Fibroblast of the aortic adventitia (primary cell): ENCODE results near the gene CA10. TPM values are rescaled to one million over a fixed set of nuclear protein-coding genes. Genes with fewer than 3 reads are reported as not detected.

ENCODE experiments used
- DNase-seq: peaks from one replicate; pipeline ENCODE4 v3.0.0-alpha.2; 2010; ENCODE audit warnings: low read depth
- H3K4me3 ChIP-seq: 2 replicates; pipeline ENCODE4 v1.5.1; 2011; ENCODE audit warnings: low read depth, mild to moderate bottlenecking, control low read depth, low read length, moderate library complexity
- CTCF ChIP-seq: IDR thresholded peaks from 2 replicates; pipeline ENCODE4 v1.5.1; 2011; ENCODE audit warnings: mild to moderate bottlenecking, low read length, control low read depth, inconsistent platforms; ENCODE audit not compliant: insufficient read depth
- total RNA-seq: library from RNA; depleted of rRNA; stranded (reverse); fragments of >200 nt; gene quantifications from 2 replicates; pipeline ENCODE4 v1.2.3, GENCODE V29; 2012; ENCODE audit warnings: low replicate concordance

Gene CA10
- total RNA-seq, 1 donor: not detected

DNA sequence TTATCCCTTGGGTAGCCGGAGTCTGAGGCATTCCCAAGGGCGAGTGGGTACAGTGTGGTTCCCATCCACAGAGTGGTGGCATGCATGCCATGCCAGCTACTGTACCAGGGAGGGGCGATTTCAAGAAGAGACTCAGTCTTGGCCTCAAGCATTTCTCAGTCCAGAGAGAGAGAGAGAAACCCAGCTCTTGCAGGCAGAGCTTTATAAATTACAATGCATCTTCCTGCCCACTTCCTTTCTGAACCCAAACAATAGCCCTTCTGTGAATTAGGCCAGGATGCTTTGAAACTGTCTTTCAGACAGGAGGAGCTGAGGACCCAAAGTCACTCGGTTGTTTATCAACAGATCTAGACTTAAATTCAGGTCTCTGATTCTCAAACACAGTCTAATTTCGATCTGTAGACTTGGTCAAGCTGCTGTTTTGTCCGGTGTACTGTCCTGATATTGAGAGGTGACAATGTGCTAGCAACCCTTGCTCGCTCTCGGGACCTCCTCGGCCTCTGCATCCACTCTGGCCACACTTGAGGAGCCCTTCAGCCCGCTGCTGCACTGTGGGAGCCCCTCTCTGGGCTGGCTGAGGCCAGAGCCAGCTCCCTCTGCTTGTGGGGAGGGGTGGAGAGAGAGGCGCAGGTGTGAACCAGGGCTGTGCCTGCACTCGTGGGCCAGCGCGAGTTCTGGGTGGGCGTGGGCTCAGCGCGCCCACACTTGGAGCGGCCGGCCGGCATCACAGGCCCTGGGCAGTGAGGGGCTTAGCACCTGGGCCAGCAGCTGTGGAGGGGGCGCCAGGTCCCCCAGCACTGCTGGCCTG lies 490.2 kb downstream of the CA10 start:
- no peak for DNase-seq
- TF ChIP-seq CTCF: no peak
- H3K4me3 ChIP-seq: no peak overlapping the region

GRCh38 chr17:51667706-51668083 lies 490.8 kb downstream of the CA10 start:
- no peak overlapping the region for H3K4me3 ChIP-seq
- DNase-seq: no peak
- no peak for TF ChIP-seq CTCF

DNA sequence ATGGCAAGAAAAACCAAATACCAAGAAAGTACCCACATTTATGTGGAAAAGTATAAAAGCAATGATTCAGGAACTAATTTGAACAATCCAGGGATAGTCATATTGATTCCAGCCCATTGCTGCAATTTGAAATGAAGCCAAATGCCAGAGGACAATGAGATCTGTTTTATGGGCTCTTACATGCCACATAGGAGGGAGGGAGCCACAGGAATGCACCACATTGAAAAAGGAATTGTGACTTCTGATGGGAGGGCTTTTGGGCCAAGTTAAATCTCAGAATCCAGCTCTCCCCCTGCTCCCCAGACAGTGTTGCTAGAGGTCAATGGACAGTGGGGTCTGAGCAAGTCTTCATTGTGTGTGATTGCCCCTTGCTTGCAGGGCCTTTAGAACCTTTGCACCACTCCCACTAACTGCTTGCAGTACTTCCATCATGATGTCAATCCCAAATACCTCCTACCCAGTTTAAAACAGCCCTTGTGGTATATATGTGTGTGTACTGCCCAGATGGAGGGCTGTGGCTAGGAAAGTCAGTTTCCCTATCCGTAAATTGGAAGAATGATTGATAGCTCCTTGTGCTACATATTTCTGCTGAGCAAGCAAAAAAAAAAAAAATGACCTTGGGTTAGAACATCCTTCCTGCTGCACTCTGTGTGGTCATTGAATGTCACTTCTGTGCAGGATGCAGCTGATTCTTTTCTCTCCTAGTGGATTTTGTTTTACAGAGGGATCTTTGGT lies 491.4 kb downstream of the CA10 start:
- TF ChIP-seq CTCF: no peak
- H3K4me3 ChIP-seq: no peak overlapping the region
- DNase-seq: no peak

DNA sequence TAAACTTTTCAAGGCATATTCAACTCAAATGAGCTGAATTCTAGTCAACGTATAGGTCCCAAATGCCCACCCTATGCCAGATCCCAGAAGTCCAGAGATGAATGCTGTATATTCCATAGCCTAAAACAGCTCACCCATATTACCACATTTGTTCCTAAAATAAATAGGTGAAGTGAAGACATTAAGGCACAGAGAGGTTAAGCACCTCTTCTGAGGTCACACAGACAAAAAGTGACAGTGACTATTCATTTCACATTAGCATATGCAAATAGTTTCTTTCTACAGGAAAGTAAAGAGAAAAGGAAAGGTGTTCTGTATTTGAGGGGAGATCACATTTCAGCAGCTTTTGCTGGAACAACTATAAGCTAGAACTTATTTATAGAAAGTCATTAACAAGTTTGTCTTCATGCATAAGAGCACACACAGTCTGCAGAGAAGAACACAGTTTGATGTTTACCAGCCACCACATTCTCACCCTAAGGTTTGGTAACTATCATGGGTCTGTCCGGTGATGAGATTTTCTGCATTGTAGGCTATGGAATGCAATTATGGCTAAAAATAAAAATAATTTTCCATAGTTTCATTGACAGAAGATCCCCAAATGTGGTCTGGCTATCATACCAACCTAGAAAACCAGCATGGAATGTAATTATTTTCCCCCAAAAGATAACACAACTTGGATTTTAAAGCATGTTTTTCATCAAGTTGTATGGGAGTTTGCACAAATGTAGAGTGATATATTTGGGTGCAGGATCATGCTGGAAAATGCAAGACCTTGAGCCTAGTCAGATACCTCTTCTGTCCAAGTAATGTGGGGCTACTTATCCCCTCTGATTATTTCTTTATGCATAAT lies 496.1 kb downstream of the CA10 start:
- no peak overlapping the region for H3K4me3 ChIP-seq
- no peak for TF ChIP-seq CTCF
- no peak for DNase-seq

GRCh38 chr17:51661403-51661802 lies 497.1 kb downstream of the CA10 start:
- DNase-seq: no peak
- no peak overlapping the region for H3K4me3 ChIP-seq
- TF ChIP-seq CTCF: no peak

DNA sequence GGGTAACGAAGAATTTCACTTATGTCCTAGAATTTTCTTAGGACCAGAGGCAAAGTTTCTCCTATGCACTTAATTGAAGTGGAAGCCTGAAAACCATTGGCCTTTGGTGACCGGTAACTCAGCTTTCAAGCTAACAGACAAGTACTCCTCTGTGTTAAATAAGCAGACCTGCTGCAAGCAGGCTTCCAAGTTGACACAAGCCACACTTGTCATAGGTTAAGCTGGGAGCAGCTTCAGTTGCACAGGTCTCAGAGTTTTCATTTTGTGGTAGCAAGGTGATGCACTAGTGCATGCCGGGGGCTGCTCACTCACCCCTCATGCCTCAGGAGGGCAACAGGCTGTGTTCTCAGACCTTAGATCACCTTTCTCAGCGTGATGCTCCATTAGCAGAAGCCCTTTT lies 498.2 kb downstream of the CA10 start:
- no peak for DNase-seq
- H3K4me3 ChIP-seq: no peak overlapping the region
- TF ChIP-seq CTCF: no peak
